NT2/D1 (cell line): ENCODE results near the gene ZEB2.
A peak's percentile ranks its signal among the peaks of the same experiment; 100 is the strongest.

Experiments used
- DNase-seq: peaks from one replicate; pipeline ENCODE4 v3.0.0-alpha.2; 2011; ENCODE audit warnings: low read depth, low spot score
- H3K27me3 ChIP-seq: 2 replicates; pipeline ENCODE4 v1.6.0; 2011; ENCODE audit warnings: mild to moderate bottlenecking; ENCODE audit not compliant: insufficient read length, insufficient read depth
- H3K36me3 ChIP-seq: 2 replicates; pipeline ENCODE4 v1.6.1; 2011; ENCODE audit warnings: mild to moderate bottlenecking, low read length, mixed read lengths; ENCODE audit not compliant: insufficient read depth, insufficient read length
- H3K4me1 ChIP-seq: 2 replicates; pipeline ENCODE4 v1.5.1; 2011; ENCODE audit not compliant: insufficient read depth, insufficient read length
- H3K4me3 ChIP-seq: 2 replicates; pipeline ENCODE4 v1.5.1; 2011; ENCODE audit warnings: low read depth; ENCODE audit not compliant: insufficient read length
- H3K9ac ChIP-seq: 2 replicates; pipeline ENCODE4 v1.6.0; 2011; ENCODE audit warnings: low read depth; ENCODE audit not compliant: insufficient read length
- H3K9me3 ChIP-seq: 2 replicates; pipeline ENCODE4 v1.5.1; 2011; ENCODE audit warnings: mild to moderate bottlenecking, low read length; ENCODE audit not compliant: insufficient read depth
- SUZ12 ChIP-seq: IDR thresholded peaks from 2 replicates; pipeline ENCODE4 v1.6.1; 2011; ENCODE audit not compliant: insufficient read length, insufficient read depth; ENCODE audit errors: extremely low read depth
- YY1 ChIP-seq: IDR thresholded peaks from 2 replicates; pipeline ENCODE4 v1.6.1; 2011; ENCODE audit not compliant: insufficient read length, insufficient read depth
- ZNF274 ChIP-seq: IDR thresholded peaks from 2 replicates; pipeline ENCODE4 v1.6.1; 2011; ENCODE audit warnings: mild to moderate bottlenecking, low read depth, low read length

The ZEB2 gene

DNA sequence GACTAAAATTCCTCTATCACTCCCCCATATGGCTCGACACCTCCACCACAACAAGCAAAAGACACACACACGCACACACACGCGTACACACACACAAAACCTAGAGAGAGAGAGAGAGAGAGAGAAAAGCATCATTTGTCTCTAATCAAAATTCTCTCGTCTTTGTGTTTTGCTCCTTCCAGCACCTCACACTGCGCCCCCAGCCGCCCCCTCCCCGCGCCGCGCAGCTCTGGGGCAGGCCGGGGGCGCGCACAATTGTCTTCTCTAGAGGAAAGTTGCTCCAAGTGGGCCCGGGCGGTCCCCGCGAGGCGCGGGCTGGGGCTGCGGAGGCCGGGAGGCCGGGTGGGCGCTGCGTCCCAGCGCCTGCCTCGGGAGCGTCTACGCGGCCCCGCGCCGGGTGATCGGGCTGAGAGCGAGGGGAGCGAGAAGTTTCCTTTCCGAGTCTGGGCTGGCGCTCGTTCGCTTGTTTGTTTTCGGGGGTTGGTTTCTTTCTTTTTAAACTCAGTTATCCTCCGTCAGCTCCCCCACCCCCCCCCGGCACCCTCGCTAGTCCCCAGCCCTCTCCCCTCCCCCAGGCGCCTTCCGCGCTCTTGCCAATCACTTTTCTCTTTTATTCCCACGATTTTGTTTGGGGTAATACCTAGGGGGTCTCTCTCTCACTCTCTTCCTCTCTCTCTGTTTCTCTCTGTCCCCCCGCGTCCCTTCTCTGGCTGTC is 4.1 kb downstream of the ZEB2 start:
- Histone ChIP-seq H3K36me3 (peaks cover 15% of the 10 kb centered on the region), H3K9me3 (no peaks in the 10 kb centered on the region), H3K27me3 (peaks cover 67% of the 10 kb centered on the region), H3K9ac (peak overlapping the region; percentile 79), H3K4me3 (peak overlapping the region; percentile 55), H3K4me1 (peaks cover 10% of the 10 kb centered on the region)
- DNase-seq: no peak
- TF ChIP-seq YY1 (no peak), SUZ12 (no peak), ZNF274 (no peak)

GRCh38 chr2:144515099-144515695 is 4.7 kb downstream of the ZEB2 start:
- DNase-seq: no peak
- H3K9me3 ChIP-seq: no peaks in the 10 kb centered on the region
- H3K4me1 ChIP-seq: peaks cover 10% of the 10 kb centered on the region
- H3K4me3 ChIP-seq: peak overlapping the region; percentile 55
- peak overlapping the region; percentile 79 for H3K9ac ChIP-seq
- peaks cover 62% of the 10 kb centered on the region for H3K27me3 ChIP-seq
- peaks cover 15% of the 10 kb centered on the region for H3K36me3 ChIP-seq
- TF ChIP-seq YY1 (no peak), SUZ12 (no peak), ZNF274 (no peak)

GRCh38 chr2:144514616-144515091 is 5.3 kb downstream of the ZEB2 start:
- peaks cover 10% of the 10 kb centered on the region for H3K4me1 ChIP-seq

DNA sequence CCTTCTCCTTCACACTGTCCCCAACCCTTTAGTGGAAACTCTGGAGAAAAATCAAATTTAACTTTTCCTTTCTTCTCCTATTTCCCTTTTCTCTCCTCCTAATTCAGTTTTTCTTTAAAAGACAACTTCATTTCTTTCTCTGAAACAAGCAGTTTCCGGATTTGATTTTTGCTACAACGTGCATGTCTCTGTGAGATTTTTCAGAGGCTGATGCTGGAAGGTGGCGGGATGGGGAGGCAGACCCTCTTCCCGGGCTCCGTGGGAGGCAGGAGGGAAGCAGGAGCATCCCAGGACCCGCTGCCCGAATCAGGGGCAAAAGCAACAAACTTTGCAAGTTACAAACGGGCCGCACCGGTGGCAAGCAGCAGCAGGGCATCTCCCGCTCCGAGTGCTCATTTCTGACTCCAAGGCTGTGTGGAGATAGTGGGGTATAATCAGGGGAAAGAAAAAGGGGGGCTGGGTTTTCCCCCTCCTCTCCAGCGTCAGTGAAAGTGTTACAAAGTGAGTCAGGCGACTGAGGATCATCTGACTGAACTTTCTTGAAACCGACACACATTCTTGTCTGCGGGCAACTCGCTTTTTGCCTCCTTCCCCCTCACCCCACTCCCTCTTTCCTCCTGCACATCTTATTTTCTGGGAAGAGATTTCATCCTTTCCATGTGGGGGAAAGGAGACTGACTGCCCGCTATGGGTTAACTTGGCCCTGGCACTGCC is 6.4 kb downstream of the ZEB2 start:
- peaks cover 10% of the 10 kb centered on the region for H3K4me1 ChIP-seq
- peaks cover 15% of the 10 kb centered on the region for H3K36me3 ChIP-seq
- no peaks in the 10 kb centered on the region for H3K9me3 ChIP-seq
- peak overlapping the region; percentile 57 for H3K9ac ChIP-seq
- peak overlapping the region; percentile 3 for H3K4me3 ChIP-seq
- TF ChIP-seq YY1 (no peak), SUZ12 (no peak), ZNF274 (no peak)
- DNase-seq: no peak
- H3K27me3 ChIP-seq: peaks cover 45% of the 10 kb centered on the region

More at GRCh38 chr2:144514616-144515091, 5.3 kb downstream of the ZEB2 start:
- Histone ChIP-seq H3K27me3 (peaks cover 56% of the 10 kb centered on the region), H3K9ac (peak overlapping the region; percentile 39), H3K36me3 (peaks cover 15% of the 10 kb centered on the region), H3K4me3 (no peak overlapping the region), H3K9me3 (no peaks in the 10 kb centered on the region)
- no peak for TF ChIP-seq YY1
- no peak for TF ChIP-seq SUZ12
- TF ChIP-seq ZNF274: no peak
- DNase-seq: no peak

DNA sequence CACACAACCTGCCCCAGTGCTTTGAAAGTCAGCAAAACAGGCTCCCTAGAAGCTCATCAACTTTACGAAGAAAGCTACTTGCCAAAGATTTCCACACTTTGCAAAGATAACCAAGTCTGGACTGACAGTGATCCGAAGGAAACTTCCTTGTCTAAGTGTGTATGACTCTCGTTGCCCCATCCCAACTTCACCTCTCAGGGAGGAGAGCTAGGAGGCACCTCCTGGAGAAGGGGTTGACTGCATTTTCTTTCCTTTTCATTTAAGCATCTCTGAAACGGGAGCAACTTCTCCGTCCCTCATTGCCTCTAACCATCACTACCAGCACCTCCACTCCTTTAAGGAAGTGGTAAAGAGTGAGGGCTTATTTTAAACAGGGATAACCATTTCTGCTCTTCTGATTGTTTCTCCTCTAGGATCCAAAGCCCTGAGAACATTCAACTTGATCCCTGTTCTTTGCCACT is 7.0 kb downstream of the ZEB2 start:
- Histone ChIP-seq H3K4me3 (no peak overlapping the region), H3K9ac (peak overlapping the region; percentile 45), H3K4me1 (peaks cover 7% of the 10 kb centered on the region), H3K36me3 (peaks cover 19% of the 10 kb centered on the region), H3K9me3 (no peaks in the 10 kb centered on the region), H3K27me3 (peaks cover 39% of the 10 kb centered on the region)
- no peak for TF ChIP-seq ZNF274
- no peak for TF ChIP-seq YY1
- no peak for TF ChIP-seq SUZ12
- DNase-seq: no peak

DNA sequence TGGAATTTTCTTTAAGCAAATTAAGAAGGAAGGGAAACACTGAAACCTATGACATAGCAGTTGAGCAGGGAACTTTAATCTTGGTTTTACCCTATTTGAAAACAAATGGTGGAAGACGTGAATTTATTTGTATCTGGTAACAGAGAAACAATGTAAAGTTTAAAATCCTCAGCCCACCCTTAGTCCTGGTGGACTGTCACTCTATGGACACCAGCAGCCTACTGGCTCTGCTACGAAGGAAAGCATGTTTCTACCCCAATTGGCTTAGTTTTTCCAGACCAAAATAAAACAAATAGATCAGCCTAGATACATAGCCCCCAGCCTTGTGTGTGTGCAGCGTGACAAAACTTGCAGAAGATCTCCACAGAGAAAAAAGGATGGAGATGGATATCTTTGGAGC is 7.4 kb downstream of the ZEB2 start:
- Histone ChIP-seq H3K4me1 (peaks cover 7% of the 10 kb centered on the region), H3K27me3 (peaks cover 38% of the 10 kb centered on the region), H3K36me3 (peaks cover 19% of the 10 kb centered on the region), H3K9me3 (no peaks in the 10 kb centered on the region), H3K4me3 (no peak overlapping the region), H3K9ac (no peak overlapping the region)
- no peak for DNase-seq
- TF ChIP-seq YY1 (no peak), SUZ12 (no peak), ZNF274 (no peak)

- Histone ChIP-seq H3K36me3 (peaks cover 19% of the 10 kb centered on the region), H3K4me1 (peaks cover 7% of the 10 kb centered on the region), H3K4me3 (no peak overlapping the region), H3K27me3 (peaks cover 38% of the 10 kb centered on the region), H3K9me3 (no peaks in the 10 kb centered on the region), H3K9ac (no peak overlapping the region)
- no peak for DNase-seq
- TF ChIP-seq ZNF274 (no peak), SUZ12 (no peak), YY1 (no peak)
Measured at GRCh38 chr2:144511937-144512336, 8.0 kb downstream of the ZEB2 start.
